Middle frontal gyrus (tissue), 1 donor: ENCODE data around the gene ROCK2.

Source experiments
- DNase-seq: peaks from one replicate; pipeline ENCODE4 v3.0.0-alpha.2; 2015; ENCODE audit warnings: low spot score; ENCODE audit errors: extremely low spot score

The ROCK2 gene

DNA sequence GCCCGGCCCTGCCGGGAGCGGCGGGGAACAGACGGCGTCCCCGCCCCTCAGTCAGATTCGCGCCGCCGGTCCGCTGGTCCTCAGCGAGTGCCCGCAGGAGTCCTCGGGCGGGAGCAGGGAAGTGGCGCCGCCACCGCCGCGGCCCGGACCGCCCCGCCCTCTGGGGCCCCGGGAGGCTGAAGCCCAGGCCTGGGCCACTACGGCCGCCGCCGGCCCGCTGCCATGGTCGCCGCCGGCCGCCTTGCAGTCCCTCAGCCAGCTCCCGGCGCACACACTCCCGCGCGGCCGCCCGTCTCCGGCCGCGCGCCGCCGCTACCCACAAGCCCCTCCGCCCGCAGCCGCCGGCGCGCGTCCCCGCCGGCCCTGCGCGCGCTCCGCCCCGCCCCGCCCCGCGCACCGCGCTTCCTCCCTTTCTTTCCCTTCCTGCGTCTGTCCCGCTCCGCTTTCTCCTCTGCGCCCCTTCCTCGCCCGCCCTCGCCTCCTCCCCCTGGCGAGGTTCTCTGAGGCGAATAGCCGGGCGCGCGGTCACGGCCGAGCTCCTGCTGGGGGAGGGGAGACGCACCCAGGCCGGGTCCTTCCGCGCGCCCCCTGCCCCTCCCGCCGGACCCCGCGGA is at the start of gene ROCK2:
Gene ROCK2 (minus strand): TSS at position 295 of the 614 bp plus-strand sequence. CDS start 500 bp downstream, outside the sequence.
- peak; percentile 59 for DNase-seq

DNA sequence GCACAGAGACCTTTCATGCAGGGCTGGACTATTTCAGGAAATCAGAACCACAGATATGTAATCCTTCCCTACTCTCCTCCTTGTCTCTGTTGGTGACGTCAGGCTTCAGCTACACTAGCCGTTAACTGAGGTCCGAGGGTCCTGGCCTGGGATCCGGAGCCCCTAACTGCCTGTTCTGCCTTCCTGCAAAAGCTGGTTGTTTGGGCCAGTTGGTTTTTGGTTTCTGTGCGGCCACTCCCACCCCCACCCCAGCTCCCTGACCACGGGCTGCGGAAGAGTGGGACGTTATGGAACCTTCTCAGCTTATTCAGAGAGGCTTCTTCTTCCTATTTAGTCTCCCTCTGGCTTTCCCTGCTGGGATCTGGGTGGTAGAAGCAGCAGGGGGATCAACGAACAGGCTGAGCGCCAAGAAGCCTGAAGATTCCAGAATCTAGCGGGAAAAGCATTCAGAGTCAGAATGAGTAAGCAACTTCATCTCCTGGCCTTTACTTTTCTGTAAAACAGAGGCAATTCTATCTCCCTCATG is 49.3 kb upstream of the ROCK2 start:
- DNase-seq: no peak

DNA sequence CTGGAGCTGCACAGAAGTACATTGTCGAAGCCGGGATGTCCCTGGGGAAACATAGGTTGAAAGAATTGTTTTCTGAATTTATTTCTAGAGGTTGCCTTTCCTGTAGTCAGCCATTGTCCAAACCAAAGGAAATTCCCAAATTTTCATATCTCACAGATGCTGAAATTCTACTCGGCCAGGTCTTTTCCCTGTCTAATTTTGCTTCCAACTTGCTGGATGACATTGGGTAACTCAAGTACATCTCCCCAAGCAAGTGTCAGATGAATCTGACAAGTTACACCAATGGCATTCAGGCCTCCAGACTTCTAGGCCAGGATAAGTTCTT is 47.5 kb upstream of the ROCK2 start:
- no peak for DNase-seq

DNA sequence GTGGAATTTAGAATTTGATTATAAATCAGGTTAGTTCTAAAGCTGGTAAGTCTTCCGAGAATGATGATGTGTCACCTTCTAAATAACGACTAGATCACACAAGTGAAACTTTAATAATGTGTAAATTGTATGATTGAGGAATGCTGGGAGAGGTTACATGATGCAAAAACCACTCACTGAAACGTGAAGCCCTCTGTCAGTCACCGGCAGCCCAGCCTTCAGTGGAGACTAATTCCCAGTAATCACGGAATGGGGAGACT is 45.9 kb upstream of the ROCK2 start:
- no peak for DNase-seq

DNA sequence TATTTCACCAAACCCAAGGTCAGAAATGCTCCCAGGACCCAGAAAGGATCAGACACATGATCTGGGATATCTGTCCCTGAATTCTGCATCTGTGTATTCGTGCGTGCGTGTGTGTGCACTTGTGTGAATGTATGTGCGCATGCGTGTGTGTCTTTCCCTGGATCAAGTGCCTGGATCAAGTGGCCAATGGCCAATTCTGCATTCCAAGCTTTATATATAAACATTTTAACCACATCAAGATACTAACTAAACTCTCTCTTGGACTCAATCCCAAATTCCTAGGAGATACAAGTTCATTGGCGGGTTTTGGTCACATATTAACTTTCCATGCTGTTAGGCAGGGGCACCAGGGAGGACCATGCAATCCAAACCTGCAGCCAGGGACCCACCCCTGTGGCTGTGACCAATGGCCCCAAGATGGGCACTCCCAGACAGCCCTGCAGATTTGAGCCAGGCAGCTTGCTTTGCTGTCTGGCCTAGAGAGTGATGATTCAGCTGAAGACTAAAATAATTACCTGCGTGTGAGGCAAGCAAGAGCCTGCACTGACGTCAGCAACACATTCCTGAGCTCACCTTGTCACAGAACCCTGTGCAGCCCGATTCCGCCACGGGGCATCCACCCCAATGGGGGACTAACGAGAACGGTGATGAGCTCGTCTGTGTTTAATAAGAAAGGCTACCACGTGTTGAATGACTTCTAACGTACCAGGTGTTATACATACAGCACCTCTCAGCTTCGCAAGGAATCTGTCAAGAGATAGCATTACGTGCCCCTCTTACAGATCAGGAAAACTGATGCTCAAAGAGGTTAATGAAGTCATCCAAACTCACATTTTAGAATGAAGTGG is 45.3 kb upstream of the ROCK2 start:
- no peak for DNase-seq

DNA sequence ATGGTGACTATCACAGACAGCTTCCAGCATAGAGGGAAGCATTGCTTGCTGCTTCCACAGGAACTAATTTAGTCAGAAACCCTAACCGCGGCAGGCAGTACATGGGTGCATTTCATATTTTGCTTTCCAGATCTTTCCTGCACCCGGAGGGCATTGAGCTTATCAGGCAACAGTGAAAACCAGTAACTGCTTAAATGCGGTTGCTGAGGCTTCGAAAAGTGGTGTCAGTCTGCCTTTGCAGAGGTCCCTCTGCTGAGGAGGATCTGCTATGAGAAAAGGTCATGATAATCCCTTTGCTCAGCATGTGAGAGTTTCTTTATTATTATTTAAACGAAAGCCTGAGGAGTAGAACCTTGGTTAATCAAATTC is 44.6 kb upstream of the ROCK2 start:
- DNase-seq: no peak

DNA sequence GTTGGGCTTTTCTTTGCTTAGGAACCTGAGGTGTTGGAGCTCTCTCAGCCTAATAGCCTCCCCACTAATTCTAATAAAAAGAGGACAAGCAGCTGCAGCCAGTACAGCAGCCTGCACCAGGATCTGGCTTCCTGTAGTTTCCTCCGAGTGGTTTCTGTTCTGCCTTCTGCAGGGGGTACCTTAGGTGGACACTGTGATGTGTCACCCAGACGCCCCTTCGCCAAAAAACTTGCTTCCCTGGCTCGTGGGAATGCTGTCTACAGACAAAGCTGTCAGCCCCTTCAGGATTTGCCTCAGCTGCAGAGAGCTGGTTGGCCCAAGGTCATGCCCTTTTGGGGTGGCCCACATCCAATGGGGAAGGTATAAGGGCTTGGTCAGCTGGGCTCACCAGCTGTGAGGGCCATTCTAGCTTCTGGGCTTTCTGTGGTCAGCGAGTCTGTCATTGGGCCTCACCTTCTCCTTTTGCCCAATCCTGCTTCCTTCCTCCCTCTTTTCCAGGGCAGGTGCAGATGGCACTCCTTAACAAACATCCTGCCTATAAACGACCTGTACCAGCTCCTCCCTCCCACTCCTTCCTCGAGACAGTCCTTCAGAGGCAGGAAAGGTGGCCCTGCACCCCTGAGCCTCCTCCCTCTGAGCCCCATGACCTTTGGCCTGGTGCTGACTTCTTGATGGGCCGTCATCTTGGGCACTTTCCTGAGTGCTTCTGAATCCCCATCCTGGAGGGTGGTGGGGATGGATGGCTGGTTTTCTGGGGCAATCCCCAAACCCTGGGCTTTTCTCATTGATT is 44.0 kb upstream of the ROCK2 start:
- no peak for DNase-seq

DNA sequence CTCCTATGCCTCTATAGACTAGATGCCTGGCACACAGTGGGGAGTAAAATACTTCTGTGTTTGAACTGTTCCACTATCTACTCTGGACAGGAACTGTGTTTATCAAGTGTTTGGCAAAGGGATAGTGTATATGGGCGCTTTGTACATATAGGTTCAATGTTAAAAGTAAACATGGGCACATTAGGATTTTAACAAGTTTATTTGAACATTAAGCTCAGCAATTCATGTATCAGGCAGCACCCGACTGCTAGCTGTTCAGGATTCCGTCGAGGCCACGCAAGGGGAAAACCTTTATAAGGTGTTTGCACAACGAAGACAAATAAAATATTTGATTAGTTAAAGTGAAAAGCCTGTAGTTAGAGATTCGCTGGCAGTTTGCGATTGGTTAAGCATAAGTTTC is 43.4 kb upstream of the ROCK2 start:
- DNase-seq: no peak

DNA sequence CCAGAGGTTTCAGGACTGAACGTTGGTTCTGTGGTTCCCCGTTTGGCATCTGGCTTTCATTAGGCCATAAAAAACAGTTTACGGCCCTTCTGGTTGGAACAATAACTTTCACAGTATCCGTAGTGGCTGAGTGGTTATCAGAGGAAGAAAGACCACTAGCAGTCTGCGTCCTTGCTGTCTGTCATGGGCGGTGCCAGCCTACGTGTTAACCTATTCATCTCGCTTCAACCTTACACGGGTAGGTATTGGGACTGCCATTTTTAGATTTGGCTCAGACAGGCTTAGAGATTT is 42.6 kb upstream of the ROCK2 start:
- no peak for DNase-seq

DNA sequence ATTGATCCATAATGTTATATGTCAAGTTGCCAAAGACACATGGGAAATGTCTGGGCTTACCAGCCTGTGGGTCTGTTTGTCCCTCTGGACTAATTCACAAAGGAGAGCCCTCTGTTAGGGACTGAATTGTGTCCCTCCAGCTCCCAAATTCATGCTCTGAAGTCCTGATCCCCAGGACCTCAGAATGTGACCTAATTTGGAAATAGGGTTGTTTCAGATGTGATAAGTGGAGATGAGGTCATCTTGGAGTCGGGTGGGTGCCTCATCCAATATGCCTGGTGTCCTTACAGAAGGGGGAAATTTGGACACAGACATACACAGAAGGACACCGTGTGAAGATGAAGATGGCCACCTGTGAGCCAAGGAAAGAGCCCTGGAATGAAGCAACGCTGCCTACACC is 41.4 kb upstream of the ROCK2 start:
- DNase-seq: no peak

DNA sequence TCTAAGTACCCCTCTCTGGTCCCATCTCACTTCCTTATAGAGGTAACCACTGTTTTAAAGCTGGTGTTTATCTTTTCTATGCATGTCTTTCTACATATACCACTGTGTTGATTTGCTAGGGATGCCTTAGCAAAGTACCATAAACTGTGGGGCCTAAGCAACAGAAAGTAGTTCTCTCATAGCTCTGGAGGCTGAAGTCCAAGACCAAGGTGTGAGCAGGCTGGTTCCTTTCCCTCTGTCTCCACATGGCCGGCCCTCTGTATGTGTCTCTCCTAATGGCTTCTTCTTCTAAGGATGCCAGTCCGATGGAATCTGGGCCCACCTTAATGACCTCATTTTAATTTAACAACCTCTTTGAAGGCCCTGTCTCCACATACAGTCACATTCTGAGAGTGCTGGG is 40.8 kb upstream of the ROCK2 start:
- no peak for DNase-seq

DNA sequence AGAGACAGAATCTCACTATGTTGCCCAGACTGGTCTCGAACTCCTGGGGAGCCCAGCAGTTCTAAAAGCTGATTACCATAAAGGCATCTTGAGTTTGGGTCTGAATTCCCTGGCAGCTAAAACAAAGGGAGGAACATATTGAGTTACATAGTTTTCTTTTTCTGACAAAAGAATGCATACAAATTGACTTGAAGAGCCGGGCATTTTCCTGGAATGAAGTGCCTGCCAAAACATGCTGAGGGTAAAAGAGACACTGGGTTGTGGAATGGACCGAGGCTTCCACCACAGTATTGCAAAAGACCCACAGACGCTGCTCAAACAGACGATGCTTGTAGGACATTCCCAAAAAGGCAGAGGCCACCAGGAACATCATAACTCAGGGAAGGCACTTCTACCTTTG is 35.1 kb upstream of the ROCK2 start:
- no peak for DNase-seq

DNA sequence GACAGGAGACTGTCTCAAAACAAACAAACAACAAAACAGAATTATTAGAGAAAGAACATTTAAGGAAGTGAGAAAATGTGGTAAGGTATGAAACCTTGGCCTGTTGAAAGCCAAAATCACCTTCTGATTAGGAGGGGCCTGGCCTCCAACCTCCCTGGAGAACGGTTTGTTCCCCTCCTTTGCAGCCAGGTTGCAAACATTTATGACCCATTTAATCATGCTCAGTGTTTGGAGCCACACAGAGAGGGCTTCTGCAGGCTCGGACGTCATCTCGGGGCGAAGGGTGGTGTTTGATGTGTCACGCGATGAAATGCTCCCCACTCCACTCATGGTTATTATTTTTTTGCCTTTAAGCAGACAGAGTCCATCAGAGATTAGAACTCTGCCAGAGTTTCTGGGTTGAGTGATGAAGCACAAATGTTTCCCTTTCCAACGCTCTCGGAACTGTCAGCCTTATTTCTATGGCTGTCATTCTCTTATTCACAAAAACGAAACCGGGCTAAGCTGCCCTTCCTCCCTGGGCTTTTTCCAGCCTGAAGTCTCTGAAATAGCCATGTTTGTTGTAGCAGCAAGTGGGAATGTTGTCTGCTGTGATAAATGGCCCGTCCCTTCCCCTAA is 33.6 kb upstream of the ROCK2 start:
- no peak for DNase-seq

DNA sequence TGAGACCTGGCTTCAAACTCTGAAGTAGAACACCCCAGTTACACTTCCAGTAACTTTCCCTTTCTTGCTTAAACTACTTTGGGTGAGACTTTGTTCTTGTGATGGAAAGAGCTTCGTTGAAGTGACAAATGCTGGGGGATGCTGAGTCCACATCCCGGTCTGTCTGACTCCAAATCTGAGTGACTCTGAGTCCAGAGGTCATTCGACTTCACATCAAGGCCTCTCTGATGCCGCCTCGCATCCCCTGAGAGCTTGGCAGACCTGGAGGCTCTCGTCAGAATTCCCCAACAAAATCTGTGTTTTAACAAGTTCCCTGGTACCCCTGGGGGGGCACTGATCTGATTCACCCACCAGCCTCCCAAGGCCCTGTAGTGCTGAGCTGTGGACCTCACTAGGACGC is 31.6 kb upstream of the ROCK2 start:
- no peak for DNase-seq

DNA sequence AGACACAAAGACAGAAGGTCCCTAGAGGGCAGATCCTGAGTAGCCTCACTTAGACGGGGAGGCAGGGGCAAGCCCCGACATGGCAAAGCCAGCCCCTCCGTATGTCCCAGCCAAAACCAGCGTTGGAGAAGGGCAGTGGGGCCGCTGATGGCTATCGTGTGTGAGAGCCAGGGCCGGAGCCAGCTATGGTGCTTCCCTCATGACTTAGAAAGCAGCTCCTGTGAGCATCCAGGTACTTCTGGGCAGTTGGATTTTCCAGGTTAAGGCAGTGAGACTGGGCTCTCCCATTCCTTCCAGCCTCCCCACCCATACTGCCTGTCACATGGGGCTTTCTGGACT is 31.2 kb upstream of the ROCK2 start:
- no peak for DNase-seq

DNA sequence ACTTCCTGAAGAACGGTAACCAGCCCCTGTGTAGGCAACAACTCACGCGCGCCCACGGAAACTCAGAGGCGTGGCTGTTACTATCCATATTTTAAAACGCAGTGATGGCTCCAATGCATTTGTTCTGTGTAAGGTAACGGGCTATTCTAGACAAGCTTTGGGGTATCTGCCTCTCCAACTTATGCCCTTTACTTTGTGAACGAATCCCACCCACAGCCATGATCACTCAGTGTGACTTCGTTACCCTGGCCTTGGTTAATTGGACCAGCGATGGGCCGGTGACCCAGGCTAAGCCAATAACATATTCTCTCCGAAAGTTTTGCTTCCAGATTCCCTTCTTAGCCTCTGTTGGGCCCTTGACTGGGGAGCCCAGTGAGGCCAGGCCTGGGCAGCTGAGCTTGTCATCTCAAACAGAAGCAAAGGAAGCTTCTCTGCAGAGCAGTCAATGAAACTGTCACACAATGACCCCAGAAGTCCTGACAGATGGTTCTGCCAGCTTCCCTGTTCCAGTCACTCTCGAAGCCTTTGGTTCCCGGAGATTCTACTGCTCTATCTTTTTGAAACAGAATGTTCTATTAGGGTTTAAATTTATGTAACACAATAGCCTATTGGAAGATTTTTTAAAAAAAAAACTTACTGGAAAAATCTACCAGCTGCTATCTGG is 30.7 kb upstream of the ROCK2 start:
- DNase-seq: no peak

DNA sequence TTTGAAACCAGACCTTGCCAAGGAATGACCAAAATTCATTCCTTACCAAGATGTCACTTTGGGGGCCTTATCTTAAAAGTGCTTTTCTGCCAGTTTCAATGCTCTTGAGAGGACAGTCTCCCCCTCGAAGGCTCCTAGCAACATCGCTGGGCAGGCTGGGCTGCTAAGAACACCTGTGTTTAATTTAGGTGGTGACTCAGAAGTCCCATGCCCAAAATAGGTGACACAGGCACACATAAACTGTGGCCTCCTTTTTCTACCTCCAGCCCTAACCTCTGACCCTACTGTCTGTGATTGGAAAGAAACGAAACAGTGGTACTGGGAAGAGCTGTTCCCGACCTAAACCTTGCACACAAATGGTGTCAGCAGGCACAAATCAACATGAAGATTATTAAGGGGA is 28.7 kb upstream of the ROCK2 start:
- DNase-seq: no peak

DNA sequence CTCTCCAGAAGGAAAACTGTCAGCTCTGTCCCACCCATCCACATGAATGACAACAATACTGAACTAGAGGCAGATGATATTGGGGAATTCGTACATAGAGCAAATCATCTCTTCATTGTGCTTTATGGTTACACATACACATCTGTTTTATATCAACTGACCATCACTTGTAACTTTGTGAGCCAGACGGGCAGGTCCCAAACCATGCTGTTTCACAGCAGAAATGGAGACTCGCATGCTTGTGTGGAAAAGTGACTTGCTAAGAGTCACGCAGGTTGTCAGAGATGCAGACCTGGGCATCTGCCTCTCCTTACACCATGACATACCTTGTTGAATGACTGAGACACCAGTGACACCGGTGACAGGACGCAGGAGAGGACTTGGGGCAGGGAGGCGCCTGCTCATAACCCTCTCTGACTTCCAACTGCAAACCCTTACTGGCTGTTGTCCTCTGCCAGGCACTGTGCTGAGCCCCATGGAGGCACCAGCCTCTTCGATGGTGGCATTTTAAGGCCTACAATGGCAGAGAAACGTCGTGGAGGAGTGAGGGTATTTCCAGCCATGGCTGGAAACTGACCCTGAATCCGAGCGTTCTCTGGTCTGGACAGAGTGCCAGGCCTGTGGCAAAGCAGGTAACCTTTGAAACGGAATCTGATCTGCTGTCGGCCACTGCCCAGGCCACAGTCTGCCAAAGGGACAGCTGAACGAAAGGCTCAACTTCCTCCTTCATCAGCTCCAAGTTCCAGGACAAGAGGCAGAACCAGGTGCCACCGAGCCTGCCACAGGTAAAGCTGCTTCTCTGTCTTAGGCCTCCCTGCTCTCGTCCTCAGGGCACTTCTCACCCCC is 26.9 kb upstream of the ROCK2 start:
- DNase-seq: no peak

DNA sequence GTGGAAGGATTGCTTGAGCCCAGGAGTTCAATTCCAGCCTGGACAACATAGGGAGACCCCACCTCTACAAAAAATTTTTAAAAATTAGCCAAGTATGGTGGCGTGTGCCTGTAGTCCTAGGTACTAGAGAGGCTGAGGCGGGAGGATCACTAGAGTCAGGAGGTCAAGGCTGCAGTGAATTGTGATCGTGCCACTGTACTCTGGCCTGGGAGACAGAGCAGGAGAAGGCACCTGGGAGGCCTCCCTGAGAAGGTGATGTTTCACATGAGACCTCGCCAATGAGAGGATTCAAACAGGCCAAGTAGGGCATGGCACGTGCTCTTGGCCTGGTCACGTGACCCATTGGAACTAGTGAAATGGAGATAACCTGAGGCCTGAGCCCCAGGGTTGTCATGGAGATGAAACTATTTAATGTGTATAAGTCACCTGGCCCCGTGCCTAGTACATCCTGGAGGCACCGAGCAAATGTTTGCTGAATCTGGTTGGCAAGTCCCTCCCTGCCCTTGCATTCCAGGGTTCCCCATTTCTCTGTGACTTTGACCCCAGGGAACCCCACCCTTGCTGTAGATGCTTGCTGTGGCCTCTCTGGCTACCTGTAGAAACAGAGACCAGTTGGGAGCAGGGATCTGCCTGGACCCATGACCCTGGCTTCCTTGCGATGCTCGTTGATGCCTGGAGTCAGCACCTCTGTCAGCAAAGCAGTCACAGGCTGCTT is 26.1 kb upstream of the ROCK2 start:
- DNase-seq: no peak

DNA sequence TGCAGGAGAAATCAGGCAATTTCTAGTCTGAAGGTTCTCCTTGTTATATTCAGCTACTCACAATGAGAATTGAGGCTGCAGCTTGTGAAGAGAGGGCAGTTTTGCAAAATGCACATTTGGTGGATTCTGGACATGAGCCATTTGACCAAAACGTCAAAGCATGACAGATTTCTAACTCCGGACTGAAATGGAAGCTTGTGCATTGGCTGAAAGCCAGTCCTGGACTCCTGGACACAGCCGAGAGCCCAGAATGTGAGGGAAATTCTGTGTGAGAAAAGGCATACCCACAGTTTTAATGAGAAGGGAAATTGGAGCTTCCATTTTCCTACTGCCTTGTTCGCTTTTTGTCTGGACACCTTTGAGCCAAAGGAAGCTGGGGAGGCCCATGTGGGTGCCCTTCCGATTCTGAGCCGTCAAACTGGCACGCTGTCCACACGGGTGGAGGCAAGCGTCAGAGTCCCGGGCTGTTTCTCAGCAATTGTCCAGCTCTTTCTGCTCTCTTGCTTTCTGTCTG is 23.7 kb upstream of the ROCK2 start:
- no peak for DNase-seq
